ENCODE measurements around the gene ZDHHC24.

GRCh38 chr11:66477263-66478201 is 68.3 kb downstream of the ZDHHC24 start:
- TF ChIP-seq POLR2A (IDR thresholded peaks at IDR 0.05) (no peak), CTCF (IDR thresholded peaks at IDR 0.05) (no peak)

Measured in prostate gland (tissue), 2 donors.